Epithelial cell of proximal tubule (primary cell): ENCODE data around the gene KRTAP5-7. TPM values are rescaled to one million over a fixed set of nuclear protein-coding genes. Genes with fewer than 3 reads are reported as not detected.

Experiments used
- DNase-seq: peaks from one replicate; pipeline ENCODE4 v3.0.0-alpha.2; 2011; ENCODE audit warnings: low read depth
- H3K4me3 ChIP-seq: 2 replicates; pipeline ENCODE4 v1.5.1; 2011; ENCODE audit warnings: low read depth, mild to moderate bottlenecking, low read length
- total RNA-seq: library from RNA; depleted of rRNA; stranded (reverse); fragments of >200 nt; gene quantifications from 2 replicates; pipeline ENCODE4 v1.2.3, GENCODE V29; 2015
- TF ChIP-seq, protein P1 (sequence below): conservative IDR thresholded peaks from 2 replicates; pipeline ENCODE4 v1.5.1; 2012; ENCODE audit warnings: low read depth, mild to moderate bottlenecking, low read length

Gene KRTAP5-7
- total RNA-seq, 1 donor from 2014 or later: not detected

GRCh38 chr11:71502026-71502425, 25.0 kb upstream of the KRTAP5-7 start:
- TF ChIP-seq, protein P1, sequence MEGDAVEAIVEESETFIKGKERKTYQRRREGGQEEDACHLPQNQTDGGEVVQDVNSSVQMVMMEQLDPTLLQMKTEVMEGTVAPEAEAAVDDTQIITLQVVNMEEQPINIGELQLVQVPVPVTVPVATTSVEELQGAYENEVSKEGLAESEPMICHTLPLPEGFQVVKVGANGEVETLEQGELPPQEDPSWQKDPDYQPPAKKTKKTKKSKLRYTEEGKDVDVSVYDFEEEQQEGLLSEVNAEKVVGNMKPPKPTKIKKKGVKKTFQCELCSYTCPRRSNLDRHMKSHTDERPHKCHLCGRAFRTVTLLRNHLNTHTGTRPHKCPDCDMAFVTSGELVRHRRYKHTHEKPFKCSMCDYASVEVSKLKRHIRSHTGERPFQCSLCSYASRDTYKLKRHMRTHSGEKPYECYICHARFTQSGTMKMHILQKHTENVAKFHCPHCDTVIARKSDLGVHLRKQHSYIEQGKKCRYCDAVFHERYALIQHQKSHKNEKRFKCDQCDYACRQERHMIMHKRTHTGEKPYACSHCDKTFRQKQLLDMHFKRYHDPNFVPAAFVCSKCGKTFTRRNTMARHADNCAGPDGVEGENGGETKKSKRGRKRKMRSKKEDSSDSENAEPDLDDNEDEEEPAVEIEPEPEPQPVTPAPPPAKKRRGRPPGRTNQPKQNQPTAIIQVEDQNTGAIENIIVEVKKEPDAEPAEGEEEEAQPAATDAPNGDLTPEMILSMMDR: no peak
- no peak for DNase-seq
- H3K4me3 ChIP-seq: no peak overlapping the region

- no peak for DNase-seq
- TF ChIP-seq, protein P1: no peak
These were observed 24.1 kb upstream of the KRTAP5-7 start for GRCh38 chr11:71502871-71503435.

DNA sequence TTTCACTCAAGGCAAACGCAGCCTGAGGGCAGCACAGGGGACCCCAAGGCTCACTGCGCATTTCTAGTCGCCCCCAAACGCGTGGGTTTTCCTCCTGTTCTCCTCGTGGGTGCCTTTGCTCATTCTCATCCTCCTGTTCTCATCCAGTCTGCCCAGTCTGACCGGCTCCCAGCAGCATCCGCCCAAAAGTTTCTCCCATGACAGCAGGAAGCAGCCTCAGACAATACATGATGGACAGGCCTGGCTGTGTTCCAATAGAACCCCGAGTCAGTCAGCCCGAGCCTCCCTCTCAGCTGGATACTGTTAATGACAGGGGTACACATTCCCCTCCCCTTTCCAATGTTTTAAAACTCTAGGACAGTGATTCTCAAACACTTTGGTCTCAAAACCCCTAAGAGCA, 22.5 kb upstream of the KRTAP5-7 start:
- H3K4me3 ChIP-seq: no peak overlapping the region
- TF ChIP-seq, protein P1: no peak
- no peak for DNase-seq

More at GRCh38 chr11:71502871-71503435, 24.1 kb upstream of the KRTAP5-7 start:
- H3K4me3 ChIP-seq: no peak overlapping the region

GRCh38 chr11:71505001-71505400, 22.1 kb upstream of the KRTAP5-7 start:
- TF ChIP-seq, protein P1: no peak
- DNase-seq: no peak

GRCh38 chr11:71505781-71506180, 21.3 kb upstream of the KRTAP5-7 start:
- no peak for DNase-seq
- TF ChIP-seq, protein P1: no peak

More at GRCh38 chr11:71505001-71505400, 22.1 kb upstream of the KRTAP5-7 start:
- H3K4me3 ChIP-seq: no peak overlapping the region

GRCh38 chr11:71507102-71507501, 20.0 kb upstream of the KRTAP5-7 start:
- TF ChIP-seq, protein P1: no peak
- H3K4me3 ChIP-seq: no peak overlapping the region
- no peak for DNase-seq

More at GRCh38 chr11:71505781-71506180, 21.3 kb upstream of the KRTAP5-7 start:
- no peak overlapping the region for H3K4me3 ChIP-seq
